ENCODE measurements around the gene HRH3. TPM values are rescaled to one million over a fixed set of nuclear protein-coding genes. Genes with fewer than 3 reads are reported as not detected.

Gene HRH3
- total and polyA plus RNA-seq, 2 donors = 0.05 TPM; not detected in 1

- DNase-seq (ENCODE audit: low read depth in 6 of 9, low spot score in 9 of 9) = no peak
- H3K36me3 ChIP-seq (ENCODE audit: control insufficient read depth in 2 of 2, insufficient read depth in 2 of 2, low read length in 1 of 2) = peaks cover 7 to 22% of the 10 kb centered on the region in 2 donors
- H3K4me3 ChIP-seq (ENCODE audit: low read length in 2 of 2) = peak overlapping the region; percentile 50 to 89
- WGBS = 83% methylated on average over 23 of the region's 23 CpGs
- peaks cover 0 to 1% of the 10 kb centered on the region in 2 donors for H3K9me3 ChIP-seq (ENCODE audit: control insufficient read depth in 2 of 2, insufficient read depth in 1 of 2, low read length in 1 of 2)
- peaks cover 11 to 14% of the 10 kb centered on the region in 2 donors for H3K4me1 ChIP-seq (ENCODE audit: control insufficient read depth in 2 of 2, insufficient read depth in 2 of 2, low read length in 2 of 2)
- H3K27me3 ChIP-seq (ENCODE audit: control insufficient read depth in 2 of 2, insufficient read depth in 1 of 2, low read length in 1 of 2) = peaks cover 0 to 7% of the 10 kb centered on the region in 2 donors
- peak overlapping the region in 1 of 2 donors; percentile 36 for H3K27ac ChIP-seq (ENCODE audit: low read depth in 1 of 2, low read length in 1 of 2)
These were observed 19.3 kb upstream of the HRH3 start for GRCh38 chr20:62239278-62239879.

- Histone ChIP-seq H3K4me3 (ENCODE audit: low read length in 2 of 2) (peak overlapping the region; percentile 50 to 89), H3K27me3 (ENCODE audit: control insufficient read depth in 2 of 2, insufficient read depth in 1 of 2, low read length in 1 of 2) (peaks cover 0 to 7% of the 10 kb centered on the region in 2 donors), H3K27ac (ENCODE audit: low read depth in 1 of 2, low read length in 1 of 2) (peak overlapping the region in 1 of 2 donors; percentile 59), H3K9me3 (ENCODE audit: control insufficient read depth in 2 of 2, insufficient read depth in 1 of 2, low read length in 1 of 2) (peaks cover 0 to 1% of the 10 kb centered on the region in 2 donors), H3K36me3 (ENCODE audit: control insufficient read depth in 2 of 2, insufficient read depth in 2 of 2, low read length in 1 of 2) (peaks cover 7 to 16% of the 10 kb centered on the region in 2 donors), H3K4me1 (ENCODE audit: control insufficient read depth in 2 of 2, insufficient read depth in 2 of 2, low read length in 2 of 2) (peaks cover 11 to 14% of the 10 kb centered on the region in 2 donors)
- 1% methylated on average over 70 of the region's 70 CpGs for WGBS
- DNase-seq (ENCODE audit: low read depth in 6 of 9, low spot score in 9 of 9) = peak in 2 of 9 donors; percentile 21 to 47
These were observed 18.6 kb upstream of the HRH3 start for GRCh38 chr20:62238569-62239277.

- peaks cover 0 to 1% of the 10 kb centered on the region in 2 donors for H3K9me3 ChIP-seq (ENCODE audit: control insufficient read depth in 2 of 2, insufficient read depth in 1 of 2, low read length in 1 of 2)
- peaks cover 11 to 14% of the 10 kb centered on the region in 2 donors for H3K4me1 ChIP-seq (ENCODE audit: control insufficient read depth in 2 of 2, insufficient read depth in 2 of 2, low read length in 2 of 2)
- H3K27ac ChIP-seq (ENCODE audit: low read depth in 1 of 2, low read length in 1 of 2) = peak within 1 kb of the TSS in 1 of 2 donors; percentile 59
- H3K36me3 ChIP-seq (ENCODE audit: control insufficient read depth in 2 of 2, insufficient read depth in 2 of 2, low read length in 1 of 2) = peaks cover 7 to 12% of the 10 kb centered on the region in 2 donors
- DNase-seq (ENCODE audit: low read depth in 6 of 9, low spot score in 9 of 9) = peak; percentile 94 to 100 (median 99)
- peaks cover 0 to 7% of the 10 kb centered on the region in 2 donors for H3K27me3 ChIP-seq (ENCODE audit: control insufficient read depth in 2 of 2, insufficient read depth in 1 of 2, low read length in 1 of 2)
- WGBS = 1% methylated on average over 55 of the region's 55 CpGs
- peak within 1 kb of the TSS; percentile 50 to 89 for H3K4me3 ChIP-seq (ENCODE audit: low read length in 2 of 2)
These were observed 17.9 kb upstream of the HRH3 start, which contains the start of gene OSBPL2 for GRCh38 chr20:62237801-62238568. Gene OSBPL2, plus strand, starts transcription at chr20:62238521. Its CDS starts 17,664 bp downstream, at chr20:62256185.

DNA sequence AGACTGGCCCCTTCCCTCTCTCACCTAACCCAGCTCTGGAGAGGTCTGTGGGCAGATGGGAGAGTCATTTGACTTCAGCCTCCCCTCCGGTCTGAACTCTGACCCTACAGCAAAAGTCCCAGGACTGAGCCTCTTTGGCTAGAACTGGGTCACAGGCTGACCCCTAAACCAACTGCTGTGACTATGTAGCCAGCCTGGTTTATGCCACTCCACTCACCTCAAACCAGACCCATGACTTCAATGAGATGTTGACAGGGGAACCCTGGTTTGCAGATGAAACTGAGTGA, 17.4 kb upstream of the HRH3 start:
- 89% methylated on average over 1 of the region's 1 CpG for WGBS
- peaks cover 5 to 9% of the 10 kb centered on the region in 2 donors for H3K36me3 ChIP-seq (ENCODE audit: control insufficient read depth in 2 of 2, insufficient read depth in 2 of 2, low read length in 1 of 2)
- peaks cover 11 to 14% of the 10 kb centered on the region in 2 donors for H3K4me1 ChIP-seq (ENCODE audit: control insufficient read depth in 2 of 2, insufficient read depth in 2 of 2, low read length in 2 of 2)
- H3K27ac ChIP-seq (ENCODE audit: low read depth in 1 of 2, low read length in 1 of 2) = no peak overlapping the region
- no peak for DNase-seq (ENCODE audit: low read depth in 6 of 9, low spot score in 9 of 9)
- peaks cover 0 to 7% of the 10 kb centered on the region in 2 donors for H3K27me3 ChIP-seq (ENCODE audit: control insufficient read depth in 2 of 2, insufficient read depth in 1 of 2, low read length in 1 of 2)
- H3K4me3 ChIP-seq (ENCODE audit: low read length in 2 of 2) = no peak overlapping the region
- H3K9me3 ChIP-seq (ENCODE audit: control insufficient read depth in 2 of 2, insufficient read depth in 1 of 2, low read length in 1 of 2) = peaks cover 0 to 1% of the 10 kb centered on the region in 2 donors

GRCh38 chr20:62236766-62237513, 16.9 kb upstream of the HRH3 start:
- H3K36me3 ChIP-seq (ENCODE audit: control insufficient read depth in 2 of 2, insufficient read depth in 2 of 2, low read length in 1 of 2) = peaks cover 0 to 3% of the 10 kb centered on the region in 2 donors
- no peak overlapping the region for H3K4me3 ChIP-seq (ENCODE audit: low read length in 2 of 2)
- peaks cover 0 to 7% of the 10 kb centered on the region in 2 donors for H3K27me3 ChIP-seq (ENCODE audit: control insufficient read depth in 2 of 2, insufficient read depth in 1 of 2, low read length in 1 of 2)
- peaks cover 11 to 14% of the 10 kb centered on the region in 2 donors for H3K4me1 ChIP-seq (ENCODE audit: control insufficient read depth in 2 of 2, insufficient read depth in 2 of 2, low read length in 2 of 2)
- peaks cover 0 to 1% of the 10 kb centered on the region in 2 donors for H3K9me3 ChIP-seq (ENCODE audit: control insufficient read depth in 2 of 2, insufficient read depth in 1 of 2, low read length in 1 of 2)
- 85% methylated on average over 28 of the region's 28 CpGs for WGBS
- no peak overlapping the region for H3K27ac ChIP-seq (ENCODE audit: low read depth in 1 of 2, low read length in 1 of 2)
- no peak for DNase-seq (ENCODE audit: low read depth in 6 of 9, low spot score in 9 of 9)

DNA sequence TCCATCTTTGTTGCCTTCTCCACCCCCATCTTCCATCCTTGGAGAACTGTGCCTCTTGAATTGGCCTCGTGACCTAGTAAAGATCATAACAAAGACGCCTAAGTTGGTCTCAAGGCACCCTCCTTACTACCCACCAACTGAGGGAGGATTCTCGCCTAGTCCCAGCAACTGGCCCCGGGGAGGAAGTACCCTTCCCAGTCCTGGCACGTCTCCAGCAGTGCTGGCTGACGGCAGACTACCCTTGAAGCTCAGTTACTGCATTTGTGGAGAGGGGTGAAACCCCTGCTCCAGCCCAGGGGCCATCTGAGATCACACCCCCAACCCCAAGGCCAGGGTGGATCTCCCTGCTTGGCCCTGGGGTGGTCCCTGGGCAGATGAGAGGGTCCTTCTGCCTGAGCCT, 16.1 kb upstream of the HRH3 start:
- no peak overlapping the region for H3K4me3 ChIP-seq (ENCODE audit: low read length in 2 of 2)
- H3K27me3 ChIP-seq (ENCODE audit: control insufficient read depth in 2 of 2, insufficient read depth in 1 of 2, low read length in 1 of 2) = peaks cover 0 to 7% of the 10 kb centered on the region in 2 donors
- H3K36me3 ChIP-seq (ENCODE audit: control insufficient read depth in 2 of 2, insufficient read depth in 2 of 2, low read length in 1 of 2) = no peaks in the 10 kb centered on the region
- H3K27ac ChIP-seq (ENCODE audit: low read depth in 1 of 2, low read length in 1 of 2) = no peak overlapping the region
- H3K9me3 ChIP-seq (ENCODE audit: control insufficient read depth in 2 of 2, insufficient read depth in 1 of 2, low read length in 1 of 2) = peaks cover 0 to 1% of the 10 kb centered on the region in 2 donors
- peaks cover 11 to 14% of the 10 kb centered on the region in 2 donors for H3K4me1 ChIP-seq (ENCODE audit: control insufficient read depth in 2 of 2, insufficient read depth in 2 of 2, low read length in 2 of 2)
- 69% methylated on average over 6 of the region's 6 CpGs for WGBS
- DNase-seq (ENCODE audit: low read depth in 6 of 9, low spot score in 9 of 9) = no peak

DNA sequence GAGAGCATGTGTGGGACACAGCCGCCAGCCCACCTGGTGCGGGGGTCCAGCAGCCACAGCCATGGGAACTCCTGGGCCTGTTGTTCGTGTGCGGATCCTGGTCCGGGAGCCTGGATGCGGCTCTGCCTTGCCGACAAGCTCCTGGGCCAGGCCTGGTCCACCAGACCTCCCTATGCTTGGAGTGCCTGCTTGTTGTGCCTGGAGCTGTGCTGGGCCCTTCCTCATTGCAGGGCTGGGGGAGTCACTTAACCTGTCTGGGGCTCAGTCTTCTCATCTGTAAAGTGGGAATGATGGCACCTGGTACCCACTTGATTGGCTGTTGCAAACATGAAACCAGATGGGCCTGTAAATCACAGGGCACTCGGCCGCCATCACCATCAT, 15.7 kb upstream of the HRH3 start:
- H3K36me3 ChIP-seq (ENCODE audit: control insufficient read depth in 2 of 2, insufficient read depth in 2 of 2, low read length in 1 of 2) = no peaks in the 10 kb centered on the region
- peaks cover 11 to 14% of the 10 kb centered on the region in 2 donors for H3K4me1 ChIP-seq (ENCODE audit: control insufficient read depth in 2 of 2, insufficient read depth in 2 of 2, low read length in 2 of 2)
- no peak overlapping the region for H3K4me3 ChIP-seq (ENCODE audit: low read length in 2 of 2)
- peaks cover 0 to 1% of the 10 kb centered on the region in 2 donors for H3K9me3 ChIP-seq (ENCODE audit: control insufficient read depth in 2 of 2, insufficient read depth in 1 of 2, low read length in 1 of 2)
- H3K27me3 ChIP-seq (ENCODE audit: control insufficient read depth in 2 of 2, insufficient read depth in 1 of 2, low read length in 1 of 2) = peaks cover 0 to 7% of the 10 kb centered on the region in 2 donors
- DNase-seq (ENCODE audit: low read depth in 6 of 9, low spot score in 9 of 9) = no peak
- no peak overlapping the region for H3K27ac ChIP-seq (ENCODE audit: low read depth in 1 of 2, low read length in 1 of 2)
- WGBS = 96% methylated on average over 9 of the region's 9 CpGs

DNA sequence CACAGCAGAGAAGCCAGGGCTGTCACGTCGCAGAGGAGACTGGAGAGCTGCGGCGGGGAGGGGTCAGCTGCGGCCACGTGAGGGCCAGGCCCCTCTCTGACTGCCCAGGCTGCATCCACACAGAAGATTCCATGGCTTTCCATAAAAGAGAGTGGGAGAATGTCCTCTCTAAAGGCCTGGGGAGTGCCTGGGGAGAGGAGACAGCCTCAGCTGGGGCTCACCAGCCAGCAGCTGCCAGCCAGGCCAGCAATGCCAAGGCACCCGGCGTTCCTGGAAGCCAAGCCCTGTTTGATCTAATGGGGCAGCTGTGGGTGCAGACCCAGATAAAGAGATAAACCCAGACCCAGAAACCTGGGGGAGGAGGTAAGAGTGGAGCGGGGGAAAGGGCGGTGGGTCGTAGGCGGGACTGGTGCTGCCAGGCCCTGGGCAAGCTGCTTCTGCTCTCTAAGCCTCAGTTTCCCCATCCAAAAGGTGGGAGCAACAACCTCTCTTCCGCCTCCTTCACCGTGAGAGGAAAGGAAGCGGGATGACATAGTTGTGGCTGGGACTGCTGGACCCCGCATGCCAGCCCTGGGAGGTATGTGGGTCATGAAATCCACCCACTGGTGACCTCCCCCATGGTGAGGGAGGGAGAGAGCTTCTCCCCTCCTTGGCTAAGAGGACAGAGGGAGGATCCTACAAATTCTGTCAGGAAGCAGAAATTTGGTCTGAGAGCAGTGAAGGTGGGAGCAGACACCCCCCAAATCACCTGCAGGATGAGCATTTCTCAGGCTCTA, 15.1 kb upstream of the HRH3 start:
- 86% methylated on average over 16 of the region's 16 CpGs for WGBS
- H3K9me3 ChIP-seq (ENCODE audit: control insufficient read depth in 2 of 2, insufficient read depth in 1 of 2, low read length in 1 of 2) = peaks cover 0 to 1% of the 10 kb centered on the region in 2 donors
- H3K36me3 ChIP-seq (ENCODE audit: control insufficient read depth in 2 of 2, insufficient read depth in 2 of 2, low read length in 1 of 2) = no peaks in the 10 kb centered on the region
- no peak overlapping the region for H3K27ac ChIP-seq (ENCODE audit: low read depth in 1 of 2, low read length in 1 of 2)
- no peak overlapping the region for H3K4me3 ChIP-seq (ENCODE audit: low read length in 2 of 2)
- H3K4me1 ChIP-seq (ENCODE audit: control insufficient read depth in 2 of 2, insufficient read depth in 2 of 2, low read length in 2 of 2) = peaks cover 11 to 14% of the 10 kb centered on the region in 2 donors
- peaks cover 0 to 7% of the 10 kb centered on the region in 2 donors for H3K27me3 ChIP-seq (ENCODE audit: control insufficient read depth in 2 of 2, insufficient read depth in 1 of 2, low read length in 1 of 2)
- DNase-seq (ENCODE audit: low read depth in 6 of 9, low spot score in 9 of 9) = no peak
